ENCODE data around the gene ACVR1. TPM values are rescaled to one million over a fixed set of nuclear protein-coding genes. Genes with fewer than 3 reads are reported as not detected.

Gene ACVR1
- total and polyA plus RNA-seq, 9 of the 15 experiments (the other 6 are each of a cell fraction or from before 2014, with no cell fraction given), result 3.8 to 14.3 (median 6.9) TPM

- no peak for FAIRE-seq
- no peaks in the 10 kb centered on the region; the same call in 2 of the 3 replicates for H3K36me3 ChIP-seq (ENCODE audit: control insufficient read depth, insufficient read depth, low read length)
- ChIA-PET POLR2A (interaction anchor here (0.7 to 1.9 kb wide), 4 partner anchors 10 to 176 kb away, joined by 3 to 12 read pairs (median 3); no protein-coding TSS in a partner anchor), CTCF (ENCODE audit: low intra/inter-chr PET ratio) (no interaction called here)
- no peak overlapping the region for H3K27ac ChIP-seq (ENCODE audit: extremely low read depth, low read depth, low read length)
- in situ Hi-C loops (cut with MboI), result no loop called here
- no peaks in the 10 kb centered on the region for H3K27me3 ChIP-seq (ENCODE audit: control insufficient read depth in 2 of 2, insufficient read depth in 2 of 2, low read length in 2 of 2)
- no peaks in the 10 kb centered on the region for H3K9me1 ChIP-seq (ENCODE audit: control insufficient read depth, insufficient read depth, low read length)
- ATAC-seq, result no peak
- TF ChIP-seq THAP7 (CRISPR knock-in tag; IDR thresholded peaks at IDR 0.05), result no peak
- no peak for TF ChIP-seq ELF4 (CRISPR knock-in tag; IDR thresholded peaks at IDR 0.05)
- no peak for TF ChIP-seq CSDE1 (IDR thresholded peaks at IDR 0.05)
- TF ChIP-seq AFF1 (IDR thresholded peaks at IDR 0.05; ENCODE audit: low read depth in 1 of 2, partially characterized antibody in 2 of 2), result no peak
- no peak for TF ChIP-seq ZNF24 (IDR thresholded peaks at IDR 0.05)
- no peak for TF ChIP-seq BCOR (IDR thresholded peaks at IDR 0.05)
- no peak for TF ChIP-seq PATZ1 (CRISPR knock-in tag; IDR thresholded peaks at IDR 0.05; ENCODE audit: borderline replicate concordance)
- TF ChIP-seq PTRF (tag; IDR thresholded peaks at IDR 0.05), result no peak
- no peak for TF ChIP-seq CBX3 (IDR thresholded peaks at IDR 0.05; ENCODE audit: borderline replicate concordance in 1 of 2, low read length in 2 of 2)
- no peak for TF ChIP-seq ZBTB33 (CRISPR knock-in tag; IDR thresholded peaks at IDR 0.05)
- no peak overlapping the region; a peak in 1 of 4 replicates for H3K9ac ChIP-seq (ENCODE audit: insufficient read depth in 1 of 2, low read depth in 2 of 2, low read length in 2 of 2)
- H3K9me3 ChIP-seq (replicated peaks; ENCODE audit: control insufficient read depth, insufficient read depth, low read depth, low read length), result no peaks in the 10 kb centered on the region
- H4K20me1 ChIP-seq (replicated peaks; ENCODE audit: control insufficient read depth, insufficient read depth, low read length), result no peaks in the 10 kb centered on the region
- H3K79me2 ChIP-seq (ENCODE audit: control insufficient read depth, insufficient read depth, low read length), result no peaks in the 10 kb centered on the region
- 89% methylated on average over 4 of the region's 4 CpGs for WGBS (ENCODE audit: insufficient coverage, low coverage, missing lambda C conversion rate)
- H3K4me3 ChIP-seq, result no peak overlapping the region
- BruUV-seq (replicated peaks), result no TSS peak
- DNase-seq (ENCODE audit: extremely low read depth in 1 of 4, low spot score in 3 of 4), result no peak
- no peak overlapping the region for H3K4me2 ChIP-seq (ENCODE audit: insufficient read depth, low read length)
- no peak overlapping the region for H2AFZ ChIP-seq (ENCODE audit: low read depth, low read length)
- peaks cover 11 to 20% of the 10 kb centered on the region in 2 experiments; a peak in 4 of 5 replicates for H3K4me1 ChIP-seq (replicated peaks in 1 of 2; ENCODE audit: control insufficient read depth in 2 of 2, insufficient read depth in 2 of 2, low read length in 2 of 2)
- intact Hi-C loops (cut with micrococcal nuclease), result no loop called here
Measured at GRCh38 chr2:157843935-157844334, 32.2 kb downstream of the ACVR1 start.

Data from K562 (cell line).